ENCODE measurements around the gene POLN. TPM values are rescaled to one million over a fixed set of nuclear protein-coding genes. Genes with fewer than 3 reads are reported as not detected.

The POLN gene
- total and polyA plus RNA-seq, 2 of the 4 experiments (the other 2 are of a cell fraction), result 0.63 to 0.72 TPM

DNA sequence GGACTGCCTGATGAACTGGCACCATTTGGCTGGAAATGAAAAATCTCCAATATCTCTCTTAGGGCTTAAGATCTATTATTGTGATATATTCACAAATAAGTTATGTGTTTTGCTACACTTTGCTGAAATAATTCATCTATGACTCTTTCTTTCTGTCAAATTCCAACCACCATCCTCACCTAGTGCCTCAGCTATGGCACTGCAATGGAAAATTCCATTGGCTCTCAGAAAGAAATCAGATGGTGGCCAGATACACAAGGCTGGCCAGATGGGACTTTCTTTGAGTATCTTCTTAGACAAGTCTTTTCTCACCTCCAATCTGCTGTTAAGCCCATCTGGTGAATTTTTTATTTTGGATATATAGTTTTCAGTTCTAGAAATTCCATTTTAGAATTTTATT lies 154.8 kb downstream of the POLN start:
- no peaks in the 10 kb centered on the region for H4K20me1 ChIP-seq (ENCODE audit: insufficient read depth, low read length)
- DNase-seq (no peak), ATAC-seq (ENCODE audit: low read depth) (no peak)
- no peak overlapping the region for H4K5ac ChIP-seq (ENCODE audit: low read depth, low read length)
- H3K9ac ChIP-seq (ENCODE audit: low read depth, low read length), result no peak overlapping the region
- H3K14ac ChIP-seq (replicated peaks; ENCODE audit: low read depth, low read length), result no peak overlapping the region
- H3K27me3 ChIP-seq (ENCODE audit: control insufficient read depth, insufficient read depth, low read length), result peaks cover 43% of the 10 kb centered on the region
- intact Hi-C loops (cut with micrococcal nuclease) (no loop called here), in situ Hi-C loops (cut with MboI; ENCODE audit: low sequenced_read_pairs) (no loop called here), dilution Hi-C loops (cut with HindIII; ENCODE audit: low sequenced_read_pairs, unreplicated experiment) (no loop called here)
- no peak overlapping the region for H3K56ac ChIP-seq (ENCODE audit: extremely low read depth, insufficient read depth, low read length)
- no peaks in the 10 kb centered on the region for H3K79me1 ChIP-seq (ENCODE audit: low read depth in 1 of 2, low read length in 2 of 2)
- BruUV-seq (replicated peaks), result no TSS peak
- no peak overlapping the region for H4K91ac ChIP-seq (ENCODE audit: insufficient read depth, low read depth, low read length)
- H3K4me1 ChIP-seq (ENCODE audit: control insufficient read depth, insufficient read depth, low read length), result no peaks in the 10 kb centered on the region
- no peak overlapping the region for H3K23ac ChIP-seq (ENCODE audit: low read depth, low read length)
- no peak overlapping the region for H3K4me2 ChIP-seq (ENCODE audit: low read depth, low read length)
- no peak overlapping the region for H2BK20ac ChIP-seq (ENCODE audit: low read depth, low read length)
- no peaks in the 10 kb centered on the region for H3K36me3 ChIP-seq (ENCODE audit: control insufficient read depth, insufficient read depth, low read length)
- H3K9me3 ChIP-seq (ENCODE audit: control insufficient read depth, insufficient read depth, low read length), result no peaks in the 10 kb centered on the region
- no peak overlapping the region for H4K8ac ChIP-seq (ENCODE audit: low read depth in 2 of 2, low read length in 2 of 2)
- H3K4ac ChIP-seq (ENCODE audit: low read depth, low read length), result no peak overlapping the region
- POLR2A ChIA-PET (ENCODE audit: unreplicated experiment), result no interaction called here
- no peak overlapping the region for H3K4me3 ChIP-seq (ENCODE audit: insufficient read depth, low read depth, low read length)
- TF ChIP-seq, protein P1, sequence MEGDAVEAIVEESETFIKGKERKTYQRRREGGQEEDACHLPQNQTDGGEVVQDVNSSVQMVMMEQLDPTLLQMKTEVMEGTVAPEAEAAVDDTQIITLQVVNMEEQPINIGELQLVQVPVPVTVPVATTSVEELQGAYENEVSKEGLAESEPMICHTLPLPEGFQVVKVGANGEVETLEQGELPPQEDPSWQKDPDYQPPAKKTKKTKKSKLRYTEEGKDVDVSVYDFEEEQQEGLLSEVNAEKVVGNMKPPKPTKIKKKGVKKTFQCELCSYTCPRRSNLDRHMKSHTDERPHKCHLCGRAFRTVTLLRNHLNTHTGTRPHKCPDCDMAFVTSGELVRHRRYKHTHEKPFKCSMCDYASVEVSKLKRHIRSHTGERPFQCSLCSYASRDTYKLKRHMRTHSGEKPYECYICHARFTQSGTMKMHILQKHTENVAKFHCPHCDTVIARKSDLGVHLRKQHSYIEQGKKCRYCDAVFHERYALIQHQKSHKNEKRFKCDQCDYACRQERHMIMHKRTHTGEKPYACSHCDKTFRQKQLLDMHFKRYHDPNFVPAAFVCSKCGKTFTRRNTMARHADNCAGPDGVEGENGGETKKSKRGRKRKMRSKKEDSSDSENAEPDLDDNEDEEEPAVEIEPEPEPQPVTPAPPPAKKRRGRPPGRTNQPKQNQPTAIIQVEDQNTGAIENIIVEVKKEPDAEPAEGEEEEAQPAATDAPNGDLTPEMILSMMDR (conservative IDR thresholded peaks at IDR 0.05; ENCODE audit: low read depth, low read length), result 0 out of 2 replicates have a peak, but pooled peaks have one; percentile 10
- TF ChIP-seq BHLHE40 (IDR thresholded peaks at IDR 0.05; ENCODE audit: low read depth, low read length), result no peak
- TF ChIP-seq POLR2A (IDR thresholded peaks at IDR 0.05; ENCODE audit: low read depth, low read length), result no peak
- H2AFZ ChIP-seq (replicated peaks; ENCODE audit: low read length, poor library complexity), result no peak overlapping the region
- H2AK5ac ChIP-seq (ENCODE audit: low read depth, low read length), result no peak overlapping the region
- H2AK9ac ChIP-seq (replicated peaks; ENCODE audit: low read depth, low read length, poor library complexity), result no peak overlapping the region
- H2BK15ac ChIP-seq (ENCODE audit: low read depth, low read length), result no peak overlapping the region
- H2BK120ac ChIP-seq (ENCODE audit: low read depth, low read length), result no peak overlapping the region
- H2BK5ac ChIP-seq (ENCODE audit: low read depth, low read length, poor library complexity, severe bottlenecking), result no peak overlapping the region
- no peaks in the 10 kb centered on the region for H3K9me1 ChIP-seq (ENCODE audit: insufficient read depth, low read length)
- no peak overlapping the region for H3K27ac ChIP-seq (ENCODE audit: insufficient read depth, low read length)
- CTCF ChIA-PET, result interaction anchor here (1.6 kb wide), 1 partner anchor 133 kb away, joined by 3 read pairs; no protein-coding TSS in a partner anchor
- H3K18ac ChIP-seq (ENCODE audit: low read depth, low read length), result no peak overlapping the region

Data from IMR-90 (cell line).